Uterus (tissue), 4 donors: ENCODE data around the gene SMCO3. TPM values are rescaled to one million over a fixed set of nuclear protein-coding genes. Genes with fewer than 3 reads are reported as not detected.

ENCODE experiments used
- DNase-seq, 2 donors: peaks; one replicate each; pipeline ENCODE4 v3.0.0-alpha.2; 2019 to 2020
- H3K27ac ChIP-seq, 2 donors: fragments of 200-600 bp; sonication (generic); 1 replicate in 1 of 2; 2 replicates in 1 of 2; pipeline ENCODE4 v1.5.1; 2016 to 2018
- H3K27me3 ChIP-seq, 2 donors: fragments of 200-600 bp; sonication (generic); one replicate each; pipeline ENCODE4 v1.5.1; 2018 to 2019; ENCODE audit warnings: control low read depth in 1 of 2
- H3K36me3 ChIP-seq, 2 donors: fragments of 200-600 bp; sonication (generic); one replicate each; pipeline ENCODE4 v1.5.1; 2019; ENCODE audit warnings: control low read depth in 1 of 2
- H3K4me1 ChIP-seq, 2 donors: fragments of 200-600 bp; sonication (generic); one replicate each; pipeline ENCODE4 v1.5.1; 2018 to 2019; ENCODE audit warnings: control low read depth in 1 of 2
- H3K4me3 ChIP-seq, 2 donors: fragments of 200-600 bp; sonication (generic); 1 replicate in 1 of 2; 2 replicates in 1 of 2; pipeline ENCODE4 v1.5.1; 2018 to 2019; ENCODE audit warnings: mild to moderate bottlenecking in 1 of 2
- H3K9me3 ChIP-seq, 2 donors: fragments of 200-600 bp; sonication (generic); one replicate each; pipeline ENCODE4 v1.5.1; 2019; ENCODE audit warnings: control low read depth in 1 of 2
- CTCF ChIP-seq, 4 experiments: fragments of 200-600 bp in 2 of 4; fragments of 450-650 bp in 2 of 4; sonication (generic) in 2 of 4; IDR thresholded peaks; one replicate each; pipeline ENCODE4 v1.5.1; 2016 to 2019; ENCODE audit warnings: antibody characterized with exemption in 4 of 4, mild to moderate bottlenecking in 2 of 4, moderate library complexity in 1 of 4
- POLR2A ChIP-seq, 2 donors: fragments of 450-650 bp; IDR thresholded peaks; one replicate each; pipeline ENCODE4 v1.6.1; 2016; ENCODE audit warnings: antibody characterized with exemption in 2 of 2, mild to moderate bottlenecking in 1 of 2, moderate library complexity in 1 of 2
- intact Hi-C: fragments of 100-400 bp; cut with DNase I; formaldehyde crosslinking; loops from one replicate; pipeline ENCODE4 v1.15.1; 2023; ENCODE audit warnings: low total_unique reads
- total RNA-seq, 4 donors: library from RNA; depleted of rRNA in 3 of 4; stranded (reverse); fragments of >200 nt in 3 of 4; gene quantifications; one replicate each; pipeline versions ENCODE4 v1.1.0 to v1.2.4, GENCODE V29; 2014 to 2023
- donor health status: DM: yes; HTN: yes; CAD: no.

SMCO3 gene
- total RNA-seq, 4 donors from 2014 or later = 2.9 TPM; not detected in 3

- intact Hi-C loops = no loop called here
- Histone ChIP-seq H3K27ac (peak overlapping the region; percentile 94), H3K27me3 (no peaks in the 10 kb centered on the region), H3K36me3 (no peaks in the 10 kb centered on the region), H3K9me3 (no peaks in the 10 kb centered on the region), H3K4me3 (peak overlapping the region; percentile 62 to 91), H3K4me1 (no peaks in the 10 kb centered on the region)
- TF ChIP-seq CTCF (IDR thresholded peaks at IDR 0.05) (no peak), POLR2A (IDR thresholded peaks at IDR 0.05) (peak; percentile 78 to 88)
- peak; percentile 95 to 98 for DNase-seq
Measured at GRCh38 chr12:14770496-14771461, 43.2 kb downstream of the SMCO3 start.

- DNase-seq = peak; percentile 77 to 78
- Histone ChIP-seq H3K27me3 (no peaks in the 10 kb centered on the region), H3K36me3 (no peaks in the 10 kb centered on the region), H3K9me3 (no peaks in the 10 kb centered on the region), H3K4me1 (no peaks in the 10 kb centered on the region), H3K27ac (peak overlapping the region; percentile 94), H3K4me3 (peak overlapping the region; percentile 62 to 91)
- TF ChIP-seq CTCF (IDR thresholded peaks at IDR 0.05) = peak; percentile 79 to 87 (median 81)
- TF ChIP-seq POLR2A (IDR thresholded peaks at IDR 0.05) = peak in 1 of 2 donors; percentile 26
- intact Hi-C loops = no loop called here
Measured at GRCh38 chr12:14769969-14770495, 44.0 kb downstream of the SMCO3 start.

GRCh38 chr12:14769466-14769968, 44.5 kb downstream of the SMCO3 start:
- intact Hi-C loops = no loop called here
- Histone ChIP-seq H3K27me3 (no peaks in the 10 kb centered on the region), H3K36me3 (no peaks in the 10 kb centered on the region), H3K27ac (peak overlapping the region; percentile 94), H3K4me3 (peak overlapping the region; percentile 62 to 91), H3K9me3 (no peaks in the 10 kb centered on the region), H3K4me1 (no peaks in the 10 kb centered on the region)
- peak; percentile 41 to 54 for DNase-seq
- TF ChIP-seq CTCF (IDR thresholded peaks at IDR 0.05) (no peak), POLR2A (IDR thresholded peaks at IDR 0.05) (no peak)

GRCh38 chr12:14768823-14769405, 45.1 kb downstream of the SMCO3 start:
- H3K9me3 ChIP-seq = no peaks in the 10 kb centered on the region
- intact Hi-C loops = no loop called here
- H3K36me3 ChIP-seq = no peaks in the 10 kb centered on the region
- no peaks in the 10 kb centered on the region for H3K4me1 ChIP-seq
- H3K4me3 ChIP-seq = peak overlapping the region; percentile 62 to 91
- TF ChIP-seq POLR2A (IDR thresholded peaks at IDR 0.05) (no peak), CTCF (IDR thresholded peaks at IDR 0.05) (no peak)
- H3K27ac ChIP-seq = peak overlapping the region; percentile 94
- peak in 1 of 2 donors; percentile 17 for DNase-seq
- H3K27me3 ChIP-seq = no peaks in the 10 kb centered on the region
